GM12892 (cell line): ENCODE results near the gene CHMP1A.
"Not testable (repeated sequence)": the region's sequence is repeated elsewhere in the genome, so short reads cannot be mapped to it uniquely, and the experiment has no call there.

Experiments used
- DNase-seq: peaks from one replicate; pipeline ENCODE4 v3.0.0; 2011; ENCODE audit not compliant: insufficient read length
- FAIRE-seq: peaks from 2 replicates; lab custom pipeline; 2011; peaks lifted over from hg19 to GRCh38; lab: Jason Lieb, UNC
- POLR2A ChIP-seq: IDR thresholded peaks from 2 replicates; pipeline ENCODE4 v1.6.1; 2011; ENCODE audit warnings: low read depth, low read length, control low read depth
- POLR2AphosphoS5 ChIP-seq: IDR thresholded peaks from 2 replicates; pipeline ENCODE4 v1.6.1; 2011; ENCODE audit warnings: low read depth, low read length, control low read depth
- TAF1 ChIP-seq: IDR thresholded peaks from 2 replicates; pipeline ENCODE4 v1.6.1; 2011; ENCODE audit warnings: low read depth, mild to moderate bottlenecking, control low read depth, low read length, borderline replicate concordance

The CHMP1A gene

DNA sequence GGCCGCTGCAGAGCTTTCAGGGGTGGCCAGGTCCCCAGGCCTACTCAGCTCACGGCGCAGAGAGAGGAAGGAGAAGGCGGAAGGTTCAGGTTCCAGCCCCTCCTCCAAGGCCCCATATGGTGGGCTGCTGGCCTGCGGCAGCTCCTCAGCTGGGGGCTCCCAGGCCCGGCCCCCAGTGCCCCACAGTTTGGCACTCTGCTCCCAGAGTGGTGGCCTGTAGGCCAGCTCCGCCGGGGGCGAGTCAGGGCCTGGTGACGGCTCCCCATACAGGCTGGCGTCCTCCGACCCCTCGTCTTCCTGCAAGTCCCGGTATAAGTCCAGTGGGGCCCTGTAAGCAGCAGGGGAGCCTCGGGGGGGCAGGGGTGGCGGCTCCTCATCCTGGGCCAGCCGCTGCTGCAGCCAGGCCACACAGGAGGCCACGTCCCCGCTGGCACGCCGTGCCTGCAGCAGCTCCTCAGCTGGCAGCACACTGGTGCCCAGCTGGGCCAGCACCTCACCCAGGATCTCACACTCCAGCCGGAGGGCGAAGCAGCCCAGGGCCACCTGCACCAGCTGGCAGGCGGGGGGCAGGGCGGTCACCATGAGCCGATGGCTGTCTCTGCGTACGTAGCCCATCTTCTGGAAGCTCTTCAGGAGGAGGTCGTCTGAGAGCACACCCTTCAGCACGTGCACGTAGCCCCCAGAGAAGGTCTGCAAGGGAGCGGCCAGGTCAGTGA is 40.3 kb upstream of the CHMP1A start:
- FAIRE-seq (no peak), DNase-seq (no peak)
- no peak for TF ChIP-seq TAF1
- TF ChIP-seq POLR2AphosphoS5, result no peak
- TF ChIP-seq POLR2A, result no peak

DNA sequence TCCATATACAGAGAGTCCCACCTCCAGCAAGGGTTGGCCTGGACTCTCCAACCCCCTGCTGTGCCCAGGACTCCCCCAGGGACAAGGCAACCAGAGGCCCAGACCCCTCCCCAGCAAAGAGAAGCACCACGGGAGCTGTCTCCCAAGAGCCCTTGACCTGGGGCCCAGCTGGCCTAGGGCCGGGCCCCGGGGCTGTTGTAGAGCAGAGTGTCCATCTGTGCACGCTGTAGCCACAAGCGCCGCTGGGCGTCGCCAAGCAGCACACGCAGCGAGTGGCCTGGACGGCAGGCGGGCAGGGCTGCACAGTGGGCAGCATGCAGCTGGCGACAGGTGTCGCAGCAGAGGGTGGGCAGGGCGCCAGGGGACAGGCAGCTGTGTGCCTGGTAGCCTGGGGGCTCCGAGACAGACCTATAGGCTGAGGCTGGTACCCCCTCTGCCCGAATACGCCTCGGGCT is 39.7 kb upstream of the CHMP1A start:
- DNase-seq (no peak), FAIRE-seq (no peak)
- no peak for TF ChIP-seq TAF1
- TF ChIP-seq POLR2A, result no peak
- TF ChIP-seq POLR2AphosphoS5, result no peak

GRCh38 chr16:89696670-89697128 is 39.2 kb upstream of the CHMP1A start:
- TF ChIP-seq POLR2AphosphoS5 (no peak), TAF1 (no peak), POLR2A (no peak)
- DNase-seq (peak; percentile 77), FAIRE-seq (no peak)

DNA sequence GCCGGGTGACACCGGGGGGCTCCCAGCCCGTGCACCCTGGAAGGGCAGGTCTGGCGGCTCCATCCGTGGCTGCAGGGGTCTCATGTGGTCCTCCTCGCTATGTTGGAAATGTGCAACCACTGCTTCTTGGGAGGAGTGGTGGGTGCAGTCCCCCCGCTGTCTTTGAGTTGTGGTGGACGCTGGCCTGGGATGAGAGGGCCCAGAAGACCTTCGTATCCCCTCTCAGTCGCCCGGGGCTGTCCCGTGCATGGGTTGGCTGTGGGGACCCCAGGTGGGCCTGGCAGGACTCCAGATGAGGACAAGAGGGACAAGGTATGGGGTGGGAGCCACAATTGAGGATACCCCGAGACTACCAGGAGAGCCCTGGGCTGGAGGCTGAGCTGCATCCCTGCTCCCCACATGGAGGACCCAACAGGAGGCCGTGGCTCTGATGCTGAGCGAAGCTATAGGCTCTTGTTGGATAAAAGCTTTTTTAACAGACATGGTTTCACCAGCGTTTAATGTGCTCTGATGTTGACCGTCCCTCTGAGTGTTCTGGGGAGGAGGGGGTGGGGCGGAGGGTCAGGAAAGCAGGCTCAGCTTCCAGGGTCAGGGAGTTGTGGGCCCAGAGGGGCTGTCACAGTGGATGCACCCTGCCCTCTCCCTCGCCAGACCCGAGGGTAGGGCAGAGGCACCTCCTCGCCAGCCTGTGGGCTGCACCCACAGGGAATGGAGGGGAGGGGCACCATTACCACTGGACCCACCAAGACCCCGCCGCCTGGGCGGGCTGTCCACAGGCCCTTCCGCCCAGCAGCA is 38.6 kb upstream of the CHMP1A start:
- TF ChIP-seq POLR2AphosphoS5, result no peak
- TF ChIP-seq POLR2A, result no peak
- TF ChIP-seq TAF1, result no peak
- no peak for FAIRE-seq
- no peak for DNase-seq

DNA sequence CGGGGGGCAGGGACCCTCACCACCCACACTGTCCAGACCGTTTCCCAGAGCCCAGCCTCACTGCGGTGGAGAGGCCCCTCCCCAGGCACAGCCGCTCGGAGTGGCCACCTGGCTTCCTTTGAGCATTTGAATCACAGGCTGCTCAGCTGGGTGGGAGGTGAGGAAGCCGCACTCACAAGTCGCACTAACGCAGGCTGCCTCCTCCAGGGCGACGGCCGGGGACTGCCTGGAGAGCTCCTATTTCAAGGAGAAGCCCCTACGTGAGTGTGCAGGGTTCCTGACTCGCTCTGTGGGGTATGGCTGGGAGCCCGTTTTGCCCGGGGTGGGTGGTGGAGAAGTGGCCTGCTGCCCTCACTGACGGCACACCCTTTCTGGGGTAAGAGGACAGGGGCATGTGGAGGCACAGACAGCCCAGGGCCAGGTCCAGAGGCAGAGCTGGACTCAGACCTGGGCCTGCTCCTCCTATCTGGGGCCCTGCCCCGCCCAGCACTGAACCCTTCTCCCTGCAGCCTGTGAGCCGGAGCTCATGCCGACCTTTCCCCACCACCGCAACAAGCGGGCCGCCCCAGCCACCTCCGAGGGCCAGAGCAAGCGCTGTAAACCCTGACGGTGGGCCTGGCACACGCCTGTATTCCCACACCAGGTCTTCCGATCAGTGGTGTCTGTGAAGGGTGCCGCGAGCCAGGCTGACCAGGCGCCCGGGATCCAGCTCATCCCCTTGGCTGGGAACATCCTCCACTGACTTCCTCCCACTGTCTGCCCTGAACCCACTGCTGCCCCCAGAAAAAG is 37.8 kb upstream of the CHMP1A start:
- no peak for TF ChIP-seq POLR2AphosphoS5
- 0 out of 2 replicates have a peak, but pooled peaks have one; percentile 11 for TF ChIP-seq POLR2A
- no peak for TF ChIP-seq TAF1
- FAIRE-seq (no peak), DNase-seq (no peak)

GRCh38 chr16:89694784-89695085 is 37.2 kb upstream of the CHMP1A start:
- DNase-seq, FAIRE-seq: not testable (repeated sequence)

DNA sequence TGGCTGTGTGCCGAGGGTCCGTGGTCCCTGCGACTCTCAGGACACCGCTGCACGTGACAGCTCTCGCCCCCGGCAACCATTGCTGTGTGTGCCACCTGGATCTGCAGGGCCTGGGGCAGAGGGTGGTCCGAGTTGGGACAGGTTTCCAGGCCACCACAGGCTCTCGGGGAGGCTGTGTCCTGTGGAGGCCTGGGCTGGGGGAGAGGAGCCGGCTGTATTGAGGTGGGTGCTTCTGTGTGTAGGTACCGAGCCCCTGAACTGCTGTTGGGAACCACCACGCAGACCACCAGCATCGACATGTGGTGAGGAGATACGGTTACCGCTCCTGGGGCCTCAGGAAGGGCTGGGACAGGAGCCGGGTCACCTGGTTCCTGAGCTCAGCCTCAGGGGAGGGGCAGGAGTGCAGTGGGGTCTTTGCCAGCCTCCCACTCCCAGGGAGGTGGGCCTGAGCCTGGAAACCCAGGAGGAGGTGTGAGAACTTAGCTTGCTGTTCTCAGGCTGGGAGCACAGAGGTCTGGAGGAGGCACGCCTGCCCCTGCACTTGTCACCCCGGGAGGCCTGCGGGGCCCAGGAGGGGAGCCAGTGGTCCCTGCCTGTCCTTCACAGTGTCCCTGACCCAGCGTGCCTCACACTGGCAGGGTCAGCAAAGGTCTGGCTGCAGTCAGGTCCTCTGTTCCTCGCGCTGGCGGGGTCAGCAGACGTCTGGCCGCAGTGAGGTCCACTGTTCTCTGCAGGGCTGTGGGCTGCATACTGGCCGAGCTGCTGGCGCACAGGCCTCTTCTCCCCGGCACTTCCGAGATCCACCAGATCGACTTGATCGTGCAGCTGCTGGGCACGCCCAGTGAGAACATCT is 36.6 kb upstream of the CHMP1A start:
- DNase-seq (no peak), FAIRE-seq (no peak)
- TF ChIP-seq TAF1 (no peak), POLR2A (no peak), POLR2AphosphoS5 (no peak)

GRCh38 chr16:89693289-89693731 is 35.8 kb upstream of the CHMP1A start:
- no peak for DNase-seq
- no peak for FAIRE-seq
- TF ChIP-seq TAF1 (no peak), POLR2A (no peak), POLR2AphosphoS5 (no peak)

DNA sequence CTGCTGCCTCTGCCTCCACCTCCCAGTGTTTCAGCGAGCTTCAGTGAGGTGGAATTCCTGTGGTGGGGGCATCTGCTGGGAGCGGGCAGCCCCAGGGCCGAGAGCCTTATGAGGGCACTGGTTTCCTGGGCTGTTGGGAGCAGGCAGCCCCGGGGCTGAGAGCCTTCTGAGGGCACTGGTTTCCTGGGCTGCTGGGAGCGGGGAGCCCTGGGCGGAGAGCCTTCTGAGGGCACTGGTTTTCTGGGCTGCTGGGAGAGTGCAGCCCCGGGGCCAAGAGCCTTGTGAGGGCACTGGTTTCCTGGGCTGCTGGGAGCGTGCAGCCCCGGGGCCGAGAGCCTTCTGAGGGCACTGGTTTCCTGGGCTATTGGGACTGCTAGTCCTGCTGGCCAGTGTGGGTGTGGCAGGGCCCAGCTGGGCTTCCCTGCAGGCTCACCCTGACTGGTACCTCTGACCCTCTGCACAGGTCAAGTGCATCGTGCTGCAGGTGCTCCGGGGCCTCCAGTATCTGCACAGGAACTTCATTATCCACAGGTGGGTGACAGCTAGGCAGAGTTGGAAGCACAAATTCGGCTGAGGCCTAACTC is 34.6 kb upstream of the CHMP1A start:
- TF ChIP-seq POLR2AphosphoS5 (no peak), TAF1 (no peak), POLR2A (no peak; the same call in 1 of the 2 replicates)
- DNase-seq (no peak), FAIRE-seq (no peak)

DNA sequence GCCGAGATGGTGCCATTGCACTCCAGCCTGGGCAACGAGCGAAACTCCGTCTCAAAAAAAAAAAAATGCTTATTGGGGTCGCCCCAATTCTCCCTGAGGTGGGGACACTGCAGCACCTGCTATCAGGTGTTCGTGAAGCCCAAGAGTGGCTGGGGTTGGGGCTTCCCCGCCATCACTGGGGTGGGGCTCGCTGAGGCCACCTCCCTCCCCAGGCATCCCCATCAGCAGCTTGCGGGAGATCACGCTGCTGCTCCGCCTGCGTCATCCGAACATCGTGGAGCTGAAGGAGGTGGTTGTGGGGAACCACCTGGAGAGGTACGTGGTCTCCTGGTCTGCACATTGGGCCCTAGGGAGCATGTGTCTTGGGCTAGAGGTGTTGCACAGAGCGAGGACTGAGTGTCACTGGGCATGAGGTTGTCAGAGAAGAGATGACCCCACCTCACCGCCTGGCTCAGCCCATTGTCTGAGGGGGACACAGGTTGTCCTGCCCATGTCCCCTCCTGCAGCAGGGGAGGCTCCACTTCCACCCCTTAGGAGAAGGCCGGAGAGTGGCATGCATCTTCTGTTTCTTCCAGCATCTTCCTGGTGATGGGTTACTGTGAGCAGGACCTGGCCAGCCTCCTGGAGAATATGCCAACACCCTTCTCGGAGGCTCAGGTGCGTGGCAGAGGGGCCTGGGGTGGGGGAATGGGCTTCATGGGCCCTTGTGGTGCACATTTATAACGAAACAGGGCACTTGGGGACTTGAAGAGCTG is 33.9 kb upstream of the CHMP1A start:
- DNase-seq (no peak), FAIRE-seq (no peak)
- no peak; the same call in 1 of the 2 replicates for TF ChIP-seq POLR2A
- TF ChIP-seq TAF1, result no peak
- no peak for TF ChIP-seq POLR2AphosphoS5
